Fibroblast of lung (primary cell): ENCODE data around the gene CELF2. TPM values are rescaled to one million over a fixed set of nuclear protein-coding genes. Genes with fewer than 3 reads are reported as not detected.
A peak's percentile ranks its signal among the peaks of the same experiment; 100 is the strongest.

ENCODE experiments used
- DNase-seq, 2 donors: peaks; one replicate each; pipeline versions ENCODE4 v3.0.0 to v3.0.0-alpha.2; 2010; ENCODE audit warnings: low read depth in 2 of 2
- H2AFZ ChIP-seq: 2 replicates; pipeline ENCODE4 v1.5.1; 2012; ENCODE audit warnings: low read length, control low read depth, inconsistent platforms
- H3K27ac ChIP-seq: 2 replicates; pipeline ENCODE4 v1.5.1; 2011; ENCODE audit warnings: low read length, control low read depth; ENCODE audit not compliant: insufficient read depth
- H3K27me3 ChIP-seq: 2 replicates; pipeline ENCODE4 v1.5.1; 2011; ENCODE audit warnings: mild to moderate bottlenecking, low read length; ENCODE audit not compliant: control insufficient read depth, insufficient read depth
- H3K36me3 ChIP-seq: 2 replicates; pipeline ENCODE4 v1.5.1; 2011; ENCODE audit warnings: low read length; ENCODE audit not compliant: control insufficient read depth, insufficient read depth
- H3K4me1 ChIP-seq: 2 replicates; pipeline ENCODE4 v1.5.1; 2011; ENCODE audit warnings: low read length; ENCODE audit not compliant: control insufficient read depth, insufficient read depth; ENCODE audit errors: extremely low read depth
- H3K4me2 ChIP-seq: 2 replicates; pipeline ENCODE4 v1.5.1; 2011; ENCODE audit warnings: low read length, control low read depth; ENCODE audit not compliant: insufficient read depth; ENCODE audit errors: extremely low read depth
- H3K4me3 ChIP-seq, 4 experiments: fragments of 200-600 bp in 1 of 4; sonication (generic) in 1 of 4; replicated peaks in 1 of 4; 2 replicates each; pipeline ENCODE4 v1.5.1; 2011 to 2016; ENCODE audit warnings: low read length in 4 of 4, low read depth in 3 of 4, mild to moderate bottlenecking in 3 of 4, control low read depth in 2 of 4, inconsistent platforms in 1 of 4, mixed read lengths in 1 of 4; ENCODE audit not compliant: insufficient read depth in 1 of 4; ENCODE audit errors: control extremely low read depth in 1 of 4
- H3K79me2 ChIP-seq: 2 replicates; pipeline ENCODE4 v1.5.1; 2012; ENCODE audit warnings: mild to moderate bottlenecking, low read length, inconsistent platforms; ENCODE audit not compliant: control insufficient read depth, insufficient read depth
- H3K9ac ChIP-seq: 2 replicates; pipeline ENCODE4 v1.5.1; 2011; ENCODE audit warnings: mild to moderate bottlenecking, low read length, control low read depth; ENCODE audit not compliant: insufficient read depth
- H3K9me3 ChIP-seq: 2 replicates; pipeline ENCODE4 v1.5.1; 2012; ENCODE audit warnings: low read depth, low read length; ENCODE audit not compliant: control insufficient read depth, insufficient read depth
- H4K20me1 ChIP-seq: 2 replicates; pipeline ENCODE4 v1.5.1; 2011; ENCODE audit warnings: low read length; ENCODE audit not compliant: control insufficient read depth, insufficient read depth; ENCODE audit errors: extremely low read depth
- EZH2 ChIP-seq: IDR thresholded peaks from 2 replicates; pipeline ENCODE4 v1.5.1; 2012; ENCODE audit warnings: low read length, control low read depth, mild to moderate bottlenecking; ENCODE audit errors: missing control alignments
- polyA plus RNA-seq, 2 donors: library from polyadenylated mRNA; depleted of rRNA in 1 of 2; stranded (reverse) in 1 of 2; unstranded in 1 of 2; fragments of >200 nt; gene quantifications; 2 replicates each; pipeline ENCODE4 v1.2.1, GENCODE V29; 2011 to 2012; ENCODE audit warnings: missing spikeins in 1 of 2
- total RNA-seq: library from RNA; depleted of rRNA; stranded (reverse); fragments of >200 nt; gene quantifications from 2 replicates; pipeline ENCODE4 v1.2.1, GENCODE V29; 2014
- TF ChIP-seq, protein P1 (sequence below), 2 donors: IDR thresholded peaks in 1 of 2; conservative IDR thresholded peaks in 1 of 2; 1 replicate in 1 of 2; 2 replicates in 1 of 2; pipeline ENCODE4 v1.5.1; 2011 to 2012; ENCODE audit warnings: low read length in 2 of 2, control low read depth in 1 of 2, inconsistent platforms in 1 of 2, low read depth in 1 of 2, mild to moderate bottlenecking in 1 of 2

The CELF2 gene
- total and polyA plus RNA-seq, 2 donors (not counting 1 experiment from before 2014, with no cell fraction given), result 16.9 to 25.1 TPM

DNA sequence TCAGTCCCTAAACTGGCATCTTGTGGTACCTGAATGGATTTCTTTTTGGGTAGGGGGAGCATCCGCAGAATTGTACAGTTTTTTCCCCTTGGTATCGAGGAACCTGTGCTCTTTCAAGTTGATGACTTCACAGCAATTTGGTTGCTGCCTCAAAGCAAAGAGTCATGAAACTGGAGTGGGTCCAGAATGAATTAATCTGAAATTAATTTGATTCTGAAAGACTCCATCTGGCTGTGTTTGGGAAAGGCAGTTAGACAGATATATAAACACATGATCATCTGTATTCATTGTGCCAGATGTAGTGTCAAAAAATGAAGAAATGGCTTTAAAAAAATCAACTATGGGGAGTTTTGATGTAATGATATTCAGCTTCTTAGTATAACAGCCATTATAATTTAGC is 136.1 kb downstream of the CELF2 start:
- Histone ChIP-seq H3K9ac (no peak overlapping the region), H3K4me3 (no peak overlapping the region), H3K27me3 (no peaks in the 10 kb centered on the region), H3K79me2 (no peaks in the 10 kb centered on the region), H3K36me3 (no peaks in the 10 kb centered on the region), H3K9me3 (no peaks in the 10 kb centered on the region), H2AFZ (no peak overlapping the region), H4K20me1 (no peaks in the 10 kb centered on the region), H3K27ac (no peak overlapping the region), H3K4me2 (no peak overlapping the region), H3K4me1 (no peaks in the 10 kb centered on the region)
- TF ChIP-seq, protein P1, sequence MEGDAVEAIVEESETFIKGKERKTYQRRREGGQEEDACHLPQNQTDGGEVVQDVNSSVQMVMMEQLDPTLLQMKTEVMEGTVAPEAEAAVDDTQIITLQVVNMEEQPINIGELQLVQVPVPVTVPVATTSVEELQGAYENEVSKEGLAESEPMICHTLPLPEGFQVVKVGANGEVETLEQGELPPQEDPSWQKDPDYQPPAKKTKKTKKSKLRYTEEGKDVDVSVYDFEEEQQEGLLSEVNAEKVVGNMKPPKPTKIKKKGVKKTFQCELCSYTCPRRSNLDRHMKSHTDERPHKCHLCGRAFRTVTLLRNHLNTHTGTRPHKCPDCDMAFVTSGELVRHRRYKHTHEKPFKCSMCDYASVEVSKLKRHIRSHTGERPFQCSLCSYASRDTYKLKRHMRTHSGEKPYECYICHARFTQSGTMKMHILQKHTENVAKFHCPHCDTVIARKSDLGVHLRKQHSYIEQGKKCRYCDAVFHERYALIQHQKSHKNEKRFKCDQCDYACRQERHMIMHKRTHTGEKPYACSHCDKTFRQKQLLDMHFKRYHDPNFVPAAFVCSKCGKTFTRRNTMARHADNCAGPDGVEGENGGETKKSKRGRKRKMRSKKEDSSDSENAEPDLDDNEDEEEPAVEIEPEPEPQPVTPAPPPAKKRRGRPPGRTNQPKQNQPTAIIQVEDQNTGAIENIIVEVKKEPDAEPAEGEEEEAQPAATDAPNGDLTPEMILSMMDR (conservative IDR thresholded peaks at IDR 0.05 in 1 of 2, IDR thresholded peaks at IDR 0.05 in 1 of 2; ENCODE audit: low read depth in 1 of 2, low read length in 2 of 2), result no peak
- no peak for TF ChIP-seq EZH2
- DNase-seq, result no peak

DNA sequence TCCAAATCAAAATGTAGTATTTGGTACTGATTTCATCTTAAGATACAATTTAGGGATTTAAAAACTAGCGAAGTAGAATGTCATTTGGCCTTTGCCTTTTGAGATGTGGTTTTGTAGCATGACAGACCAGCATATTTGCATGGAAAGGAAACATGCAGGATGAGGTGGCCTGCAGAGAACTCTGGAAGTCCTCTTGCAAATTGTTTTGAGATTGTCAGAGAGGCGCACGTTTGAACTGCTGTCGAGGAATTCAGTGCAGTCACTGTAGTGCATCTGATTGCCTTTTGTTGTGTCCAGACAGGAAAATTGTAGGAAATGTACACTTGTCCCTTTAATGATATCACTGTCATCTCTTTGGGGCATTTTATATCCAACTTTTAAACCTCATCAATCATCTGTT is 136.7 kb downstream of the CELF2 start:
- H3K4me2 ChIP-seq, result no peak overlapping the region

GRCh38 chr10:11154849-11155498 is 137.3 kb downstream of the CELF2 start:
- no peaks in the 10 kb centered on the region for H3K27me3 ChIP-seq
- H3K4me2 ChIP-seq, result no peak overlapping the region
- no peak overlapping the region for H3K27ac ChIP-seq
- no peaks in the 10 kb centered on the region for H4K20me1 ChIP-seq
- peak in 1 of 2 donors; percentile 21 for DNase-seq
- no peaks in the 10 kb centered on the region for H3K79me2 ChIP-seq
- H2AFZ ChIP-seq, result no peak overlapping the region
- no peak overlapping the region for H3K9ac ChIP-seq
- no peak overlapping the region for H3K4me3 ChIP-seq
- TF ChIP-seq EZH2, result no peak
- H3K36me3 ChIP-seq, result no peaks in the 10 kb centered on the region
- no peaks in the 10 kb centered on the region for H3K9me3 ChIP-seq
- H3K4me1 ChIP-seq, result no peaks in the 10 kb centered on the region

More for the DNA sequence above, 136.7 kb downstream of the CELF2 start:
- H3K9ac ChIP-seq, result no peak overlapping the region
- H3K79me2 ChIP-seq, result no peaks in the 10 kb centered on the region
- no peak overlapping the region for H3K27ac ChIP-seq
- DNase-seq, result no peak
- H3K4me3 ChIP-seq, result no peak overlapping the region
- no peaks in the 10 kb centered on the region for H3K9me3 ChIP-seq
- TF ChIP-seq, protein P1 (conservative IDR thresholded peaks at IDR 0.05 in 1 of 2, IDR thresholded peaks at IDR 0.05 in 1 of 2; ENCODE audit: low read depth in 1 of 2, low read length in 2 of 2), result no peak
- TF ChIP-seq EZH2, result no peak
- no peak overlapping the region for H2AFZ ChIP-seq
- H3K27me3 ChIP-seq, result no peaks in the 10 kb centered on the region
- no peaks in the 10 kb centered on the region for H3K4me1 ChIP-seq
- H3K36me3 ChIP-seq, result no peaks in the 10 kb centered on the region
- H4K20me1 ChIP-seq, result no peaks in the 10 kb centered on the region
